NCI-H1417 (cell line): ENCODE results near the gene MGST3.
"Not testable (repeated sequence)": the region's sequence is repeated elsewhere in the genome, so short reads cannot be mapped to it uniquely, and the experiment has no call there.

Experiments
- DNase-seq, 3 experiments: peaks; one replicate each; lab custom pipeline; 2025; lab: John Stamatoyannopoulos, UW

Gene MGST3

DNA sequence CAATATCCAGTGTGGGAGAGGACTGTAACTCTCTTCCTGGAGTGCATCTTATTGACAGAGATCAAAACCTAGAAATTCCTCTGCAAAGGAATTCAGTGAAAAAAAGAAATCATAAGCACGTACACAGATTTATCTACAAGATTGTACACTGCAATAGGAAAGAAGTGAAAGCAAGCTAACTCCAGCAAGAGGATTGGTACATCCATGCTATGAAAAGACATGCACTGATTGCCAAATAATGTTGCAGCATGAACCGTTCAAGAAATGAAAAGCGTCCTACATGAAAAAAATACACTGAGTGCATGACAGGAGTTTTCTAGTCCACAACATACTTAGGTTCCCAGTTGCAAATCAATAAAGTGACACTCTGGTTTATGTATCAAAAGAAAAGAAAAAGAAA lies 1.9 kb upstream of the MGST3 start:
- DNase-seq, result no peak

GRCh38 chr1:165629848-165630628 lies 996 bp upstream of the MGST3 start:
- peak; percentile 91 to 96 (median 94) for DNase-seq

DNA sequence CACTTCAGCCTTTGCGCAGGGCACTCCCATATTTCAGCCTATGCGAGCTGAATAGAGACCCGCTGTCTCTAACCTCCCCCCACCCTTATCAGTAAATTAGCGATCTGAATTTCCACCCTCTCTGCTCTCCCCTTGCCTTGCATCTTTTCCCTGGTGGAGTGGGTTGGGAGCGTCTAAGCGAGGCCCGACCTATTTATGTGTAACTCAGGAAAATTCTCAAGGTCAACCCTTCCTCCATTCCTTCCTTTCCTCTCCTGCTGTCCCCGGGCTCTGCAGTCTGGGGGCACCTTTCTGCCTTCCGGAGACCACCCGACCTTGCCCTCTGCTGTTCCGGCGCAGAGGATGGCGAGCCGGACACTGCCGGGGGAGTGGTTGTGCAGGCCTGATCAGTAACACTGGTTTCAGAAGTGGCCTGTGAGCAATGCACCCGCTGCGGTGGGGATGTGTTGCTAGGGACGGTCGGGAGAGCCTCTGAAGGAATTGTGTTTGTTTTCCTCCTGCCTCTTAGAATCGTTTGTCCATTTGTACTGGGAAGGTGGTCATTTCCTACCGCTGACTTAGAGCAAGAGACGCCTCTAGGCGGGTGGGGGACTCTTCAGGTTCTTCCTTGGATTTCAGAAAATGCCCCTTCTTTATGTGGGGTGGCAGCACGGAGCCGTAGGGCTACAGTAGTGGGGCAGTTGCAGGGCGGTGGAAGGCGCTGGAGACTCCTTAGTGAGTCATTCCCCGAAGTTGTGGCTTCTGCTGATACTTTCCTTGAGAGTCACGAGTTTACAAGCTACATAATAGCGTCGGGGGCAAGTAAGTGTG lies 513 bp downstream of the MGST3 start:
- DNase-seq, result peak; percentile 65 to 81 (median 72)

GRCh38 chr1:165632152-165632469 lies 1.1 kb downstream of the MGST3 start:
- no peak for DNase-seq

DNA sequence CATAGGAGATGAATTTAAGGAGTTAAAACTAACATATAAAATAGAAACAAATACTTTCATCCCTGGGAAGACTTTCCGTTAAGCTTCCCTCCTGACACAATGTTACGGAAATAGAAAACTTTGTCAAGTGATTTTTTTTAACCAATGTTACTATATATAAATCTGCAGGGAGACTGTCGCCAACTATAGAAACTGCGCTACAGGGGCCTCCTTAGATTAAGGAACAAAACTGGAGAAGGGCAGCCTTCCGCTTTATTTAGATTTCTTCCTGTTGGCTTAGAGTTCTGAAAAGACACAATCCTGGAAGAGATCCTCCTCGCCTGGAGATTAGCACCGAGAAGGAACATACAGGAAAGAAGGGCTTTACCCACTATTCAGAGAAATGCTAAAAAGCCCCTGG lies 1.5 kb downstream of the MGST3 start:
- no peak for DNase-seq

GRCh38 chr1:165633614-165634013 lies 2.6 kb downstream of the MGST3 start:
- DNase-seq, result no peak

- DNase-seq, result peak in 1 of 3 experiments; percentile 23
Observed at GRCh38 chr1:165634154-165634921, 3.3 kb downstream of the MGST3 start.

DNA sequence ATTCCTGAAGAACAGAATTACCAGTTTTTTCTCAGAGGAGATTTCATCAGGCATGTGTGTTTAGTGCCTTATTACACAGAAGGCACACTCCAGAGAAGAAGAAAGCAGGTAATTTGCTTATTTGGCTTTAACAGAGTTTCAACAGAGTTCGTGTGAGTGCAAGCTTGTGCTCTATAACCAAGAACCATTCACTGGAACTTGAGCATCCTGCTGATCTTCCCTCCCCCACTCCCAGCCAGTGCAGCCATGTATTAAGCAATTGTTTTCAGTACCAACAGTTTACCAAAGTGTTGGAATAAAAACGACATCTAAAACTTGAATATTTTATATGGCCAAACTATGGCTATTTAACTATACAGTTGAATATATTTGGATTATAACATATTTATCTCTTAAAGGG lies 4.3 kb downstream of the MGST3 start:
- no peak for DNase-seq

DNA sequence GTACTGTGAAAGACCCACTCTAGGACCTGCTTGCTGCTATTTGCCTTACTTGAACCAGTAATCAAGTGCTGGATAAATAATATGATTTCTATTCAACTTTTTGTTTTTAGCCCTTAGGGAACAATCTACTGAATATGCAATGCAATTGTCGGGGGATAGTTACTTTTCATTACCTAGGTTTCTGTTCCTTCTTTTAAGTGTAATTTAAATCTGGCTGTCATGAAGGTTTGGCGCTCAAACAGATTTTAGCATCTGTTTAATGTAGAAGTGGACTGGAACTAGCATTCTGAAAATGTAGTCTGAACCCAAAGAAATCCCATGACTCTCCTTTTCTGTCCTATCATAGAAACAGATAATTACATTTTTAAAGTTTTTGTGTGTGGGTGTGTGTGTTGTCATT lies 4.8 kb downstream of the MGST3 start:
- DNase-seq, result no peak

DNA sequence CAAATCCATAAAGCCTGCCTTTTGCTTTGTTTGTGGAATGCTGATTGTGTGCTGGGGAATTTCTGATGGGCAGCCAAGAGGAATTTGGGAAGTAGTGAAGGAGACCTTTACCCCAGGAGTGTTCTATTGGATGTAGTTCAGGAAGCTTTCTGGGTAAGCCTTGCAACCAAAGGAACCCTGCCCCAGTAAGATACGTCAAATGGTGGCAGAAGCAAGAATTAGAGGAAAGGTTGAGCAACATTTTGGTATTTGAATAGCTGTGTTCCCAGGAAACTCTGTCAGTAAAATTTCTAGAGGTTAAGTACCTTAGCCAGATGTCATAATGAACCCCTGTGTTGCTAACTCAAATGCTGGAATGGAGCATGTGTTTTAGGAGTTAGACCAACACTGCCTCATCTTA lies 6.4 kb downstream of the MGST3 start:
- no peak for DNase-seq

GRCh38 chr1:165638211-165638610 lies 7.2 kb downstream of the MGST3 start:
- not testable (repeated sequence) for DNase-seq

GRCh38 chr1:165639821-165640623 lies 9.0 kb downstream of the MGST3 start:
- no peak for DNase-seq

DNA sequence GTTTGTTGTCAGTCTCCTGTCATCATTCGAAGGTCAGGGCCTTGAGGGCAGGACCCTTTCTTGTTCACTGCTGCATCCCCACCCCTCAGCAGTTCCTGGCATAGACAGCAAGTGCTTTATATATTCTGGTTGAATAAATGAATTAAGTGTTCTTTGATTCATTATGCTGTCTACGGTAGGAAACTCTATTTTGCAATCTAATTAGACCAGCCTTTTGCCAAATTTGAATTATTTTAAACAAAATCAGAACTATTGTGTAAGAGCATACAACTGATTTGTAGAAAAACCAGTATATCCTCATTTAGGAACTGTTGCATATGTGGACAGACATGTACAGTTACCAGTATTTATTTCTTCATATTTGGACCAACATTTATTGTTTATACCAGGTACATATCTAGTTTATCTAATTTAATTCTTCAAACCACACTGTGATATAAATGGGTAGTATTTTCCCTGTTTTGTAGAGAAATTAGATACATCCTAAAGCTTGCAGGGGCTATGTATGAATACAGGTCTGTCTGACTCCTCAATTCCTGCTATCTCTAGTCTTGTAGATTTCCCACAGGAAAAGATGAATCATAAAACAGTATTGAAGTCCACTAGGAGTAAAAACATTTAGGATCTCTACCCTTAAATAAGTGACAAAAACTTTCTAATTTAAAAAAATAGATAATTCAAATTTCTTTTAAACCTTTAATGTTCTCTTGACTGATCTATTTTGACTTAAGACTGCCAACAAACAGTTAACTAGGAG lies 10.4 kb downstream of the MGST3 start:
- DNase-seq, result no peak

DNA sequence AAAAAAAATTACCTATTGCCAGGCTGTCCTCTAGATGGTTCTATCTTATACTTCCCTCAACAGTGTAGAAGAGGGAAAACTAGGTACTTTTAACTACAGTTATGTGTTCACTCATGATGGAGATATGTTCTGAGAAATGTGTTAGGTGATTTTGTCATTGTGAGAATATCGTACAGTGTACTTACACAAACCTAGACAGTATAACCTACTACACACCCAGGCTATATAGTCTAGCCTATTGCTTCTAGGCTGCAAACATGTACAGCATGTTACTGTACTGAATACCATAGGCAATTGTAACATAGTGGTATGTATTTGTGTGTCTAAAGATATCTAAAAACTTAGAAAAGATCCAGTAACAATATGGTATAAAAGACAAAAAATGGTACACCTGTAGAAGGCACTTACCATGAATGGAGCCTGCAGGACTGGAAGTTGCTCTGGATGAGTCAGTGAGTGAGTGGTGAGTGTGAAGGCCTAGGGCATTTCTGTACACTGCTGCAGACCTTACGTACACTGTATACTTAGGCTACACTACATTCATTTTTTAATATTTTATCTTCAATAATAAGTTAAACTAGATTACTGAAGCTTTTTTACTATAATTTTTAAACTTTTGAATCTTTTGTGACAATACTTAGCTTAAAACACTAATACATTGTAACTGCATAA lies 13.2 kb downstream of the MGST3 start:
- no peak for DNase-seq

GRCh38 chr1:165645654-165646366 lies 14.8 kb downstream of the MGST3 start:
- no peak for DNase-seq

GRCh38 chr1:165647517-165647916 lies 16.5 kb downstream of the MGST3 start:
- DNase-seq, result no peak

GRCh38 chr1:165647970-165648369 lies 16.9 kb downstream of the MGST3 start:
- no peak for DNase-seq

- DNase-seq, result no peak
Observed at GRCh38 chr1:165648919-165649572, 18.0 kb downstream of the MGST3 start.

- DNase-seq, result no peak
Observed at GRCh38 chr1:165650981-165651625, 20.1 kb downstream of the MGST3 start.
